ENCODE data around the gene MRPL47.

- no peak for TF ChIP-seq CTCF (IDR thresholded peaks at IDR 0.05)
- TF ChIP-seq EP300 (IDR thresholded peaks at IDR 0.05), result no peak
- TF ChIP-seq POLR2A (IDR thresholded peaks at IDR 0.05), result no peak
Measured at GRCh38 chr3:179613807-179614206, 9.4 kb upstream of the MRPL47 start.
